CD14-positive monocyte (primary cell): ENCODE data around the gene HOXA7. TPM values are rescaled to one million over a fixed set of nuclear protein-coding genes. Genes with fewer than 3 reads are reported as not detected.
A peak's percentile ranks its signal among the peaks of the same experiment; 100 is the strongest.

Source experiments
- DNase-seq, 3 donors: peaks; one replicate each; pipeline ENCODE4 v3.0.0-alpha.2; 2011 to 2022
- H2AFZ ChIP-seq: 2 replicates; pipeline ENCODE4 v1.6.0; 2012; ENCODE audit warnings: mild to moderate bottlenecking, low read depth, low read length, inconsistent platforms; ENCODE audit not compliant: insufficient read depth, poor library complexity, severe bottlenecking
- H3K27ac ChIP-seq, 2 donors: 1 replicate in 1 of 2; 2 replicates in 1 of 2; pipeline ENCODE4 v1.5.1; 2012 to 2013; ENCODE audit warnings: low read length in 2 of 2, control low read depth in 1 of 2, inconsistent platforms in 1 of 2, low read depth in 1 of 2, mild to moderate bottlenecking in 1 of 2
- H3K27me3 ChIP-seq, 2 donors: one replicate each; pipeline versions ENCODE4 v1.6.0 to v1.6.1; 2011 to 2013; ENCODE audit warnings: low read length in 2 of 2; ENCODE audit not compliant: control insufficient read depth in 2 of 2, insufficient read depth in 2 of 2
- H3K36me3 ChIP-seq, 2 donors: replicated peaks in 1 of 2; 1 replicate in 1 of 2; 2 replicates in 1 of 2; pipeline versions ENCODE4 v1.5.1 to v1.6.1; 2012 to 2013; ENCODE audit warnings: low read length in 2 of 2, control low read depth in 1 of 2, inconsistent platforms in 1 of 2, mild to moderate bottlenecking in 1 of 2; ENCODE audit not compliant: insufficient read depth in 2 of 2, control insufficient read depth in 1 of 2
- H3K4me1 ChIP-seq, 2 donors: 1 replicate in 1 of 2; 2 replicates in 1 of 2; pipeline versions ENCODE4 v1.5.1 to v1.6.1; 2012 to 2013; ENCODE audit warnings: low read length in 2 of 2, control low read depth in 1 of 2, inconsistent platforms in 1 of 2, mild to moderate bottlenecking in 1 of 2, moderate library complexity in 1 of 2; ENCODE audit not compliant: insufficient read depth in 2 of 2, control insufficient read depth in 1 of 2
- H3K4me2 ChIP-seq: replicated peaks from 2 replicates; pipeline ENCODE3; 2012; ENCODE audit warnings: low read length, moderate library complexity, mild to moderate bottlenecking; ENCODE audit not compliant: poor library complexity, severe bottlenecking; ENCODE audit errors: extremely low read depth
- H3K4me3 ChIP-seq, 3 experiments: fragments of 200-600 bp in 1 of 3; sonication (generic) in 1 of 3; replicated peaks in 1 of 3; 1 replicate in 2 of 3; 2 replicates in 1 of 3; pipeline ENCODE4 v1.5.1; 2011 to 2013; ENCODE audit warnings: low read length in 3 of 3, mild to moderate bottlenecking in 3 of 3, control low read depth in 2 of 3, low read depth in 2 of 3, inconsistent platforms in 1 of 3, moderate library complexity in 1 of 3
- H3K79me2 ChIP-seq: 2 replicates; pipeline ENCODE4 v1.6.0; 2012; ENCODE audit warnings: mild to moderate bottlenecking, control low read depth, inconsistent platforms, low read length, moderate library complexity; ENCODE audit not compliant: insufficient read depth
- H3K9ac ChIP-seq: 2 replicates; pipeline ENCODE4 v1.6.0; 2017; ENCODE audit warnings: low read length, mild to moderate bottlenecking; ENCODE audit not compliant: insufficient read depth, poor library complexity, severe bottlenecking
- H3K9me3 ChIP-seq, 2 donors: replicated peaks in 1 of 2; 1 replicate in 1 of 2; 2 replicates in 1 of 2; pipeline versions ENCODE4 v1.5.1 to v1.6.1; 2012 to 2013; ENCODE audit warnings: low read length in 2 of 2, control low read depth in 1 of 2; ENCODE audit not compliant: control insufficient read depth in 1 of 2, insufficient read depth in 1 of 2
- H4K20me1 ChIP-seq: 2 replicates; pipeline ENCODE4 v1.6.0; 2012; ENCODE audit warnings: mild to moderate bottlenecking, low read length, control low read depth, moderate library complexity; ENCODE audit not compliant: insufficient read depth
- H3K27ac Mint-ChIP-seq, 7 donors: one replicate each; pipeline ENCODE4 v1.8.0; 2020; ENCODE audit warnings: mild to moderate bottlenecking in 7 of 7, mixed read lengths in 7 of 7, moderate library complexity in 6 of 7, inconsistent platforms in 2 of 7
- H3K27me3 Mint-ChIP-seq, 3 donors: one replicate each; pipeline ENCODE4 v1.8.0; 2021 to 2022; ENCODE audit warnings: low read depth in 3 of 3, mild to moderate bottlenecking in 3 of 3, mixed read lengths in 3 of 3, moderate library complexity in 3 of 3, inconsistent platforms in 1 of 3
- H3K36me3 Mint-ChIP-seq, 2 donors: one replicate each; pipeline ENCODE4 v1.8.0; 2020; ENCODE audit warnings: mixed read lengths in 2 of 2, inconsistent platforms in 1 of 2, mild to moderate bottlenecking in 1 of 2
- H3K4me1 Mint-ChIP-seq: one replicate; pipeline ENCODE4 v1.8.0; 2020; ENCODE audit warnings: mild to moderate bottlenecking, mixed read lengths
- H3K4me3 Mint-ChIP-seq, 2 donors: one replicate each; pipeline ENCODE4 v1.8.0; 2020; ENCODE audit warnings: mild to moderate bottlenecking in 2 of 2, mixed read lengths in 2 of 2, moderate library complexity in 1 of 2
- H3K9me3 Mint-ChIP-seq, 7 donors: one replicate each; pipeline ENCODE4 v1.8.0; 2020 to 2022; ENCODE audit warnings: mixed read lengths in 7 of 7, mild to moderate bottlenecking in 6 of 7, moderate library complexity in 6 of 7, inconsistent platforms in 2 of 7
- WGBS: methylation state at CpG from one replicate; pipeline ENCODE4 v1.1.5; 2013; ENCODE audit warnings: missing lambda C conversion rate; ENCODE audit not compliant: insufficient coverage; 5-methylcytosine and 5-hydroxymethylcytosine counted together
- intact Hi-C, 2 donors: fragments of 100-400 bp; cut with micrococcal nuclease; formaldehyde crosslinking; loops; one replicate each; pipeline versions ENCODE4 v1.15.0 to v1.15.1; 2023
- polyA plus RNA-seq, 3 donors: library from polyadenylated mRNA; depleted of rRNA in 1 of 3; unstranded in 2 of 3; stranded (reverse) in 1 of 3; fragments of 300-500 nt in 2 of 3; fragments of >200 nt in 1 of 3; fragmentation: Illumina TruSeq in 2 of 3; gene quantifications; 1 replicate in 2 of 3; 2 replicates in 1 of 3; pipeline ENCODE4 v1.2.3, GENCODE V29; 2012 to 2021
- TF ChIP-seq, protein P1 (sequence below): fragments of 200-600 bp; IDR thresholded peaks from one replicate; pipeline ENCODE4 v1.8.0; 2022; ENCODE audit warnings: antibody characterized with exemption, mild to moderate bottlenecking

Gene HOXA7
- polyA plus RNA-seq, 3 donors: not detected

DNA sequence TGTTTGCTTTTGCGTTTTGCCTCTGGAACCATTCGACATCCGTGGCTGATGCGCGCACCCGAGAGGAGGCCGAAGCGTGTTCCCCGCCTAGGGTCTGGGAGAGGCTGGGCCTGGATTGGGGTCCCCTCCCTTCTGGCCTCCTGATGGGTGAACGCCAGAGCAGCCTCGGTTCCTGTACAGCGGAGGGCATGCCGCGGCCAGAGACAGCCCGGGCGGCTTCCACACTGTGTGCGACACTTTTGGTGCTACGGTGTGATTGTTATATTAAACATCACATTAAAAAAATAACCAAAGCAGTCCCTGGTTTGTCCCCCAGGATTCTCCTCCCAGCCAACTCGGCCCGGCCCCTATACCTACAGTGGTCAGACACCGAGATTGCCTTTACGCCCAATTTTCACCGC lies 3.7 kb upstream of the HOXA7 start:
- no peak for DNase-seq
- H3K9me3 Mint-ChIP-seq: peaks cover 0 to 48% (median 21%) of the 10 kb centered on the region in 7 donors
- H2AFZ ChIP-seq: peak overlapping the region; percentile 90
- under 1% methylated on average over 15 of the region's 23 CpGs for WGBS
- intact Hi-C loops: loop anchor here (5.0 to 10.0 kb wide), 4 partner anchors 305 to 793 kb away; no protein-coding TSS in a partner anchor
- peaks cover 8 to 31% of the 10 kb centered on the region in 2 donors for H3K36me3 Mint-ChIP-seq
- H3K27me3 ChIP-seq: peaks cover 65 to 92% of the 10 kb centered on the region in 2 donors
- peaks cover 67% of the 10 kb centered on the region for H3K4me1 Mint-ChIP-seq
- peaks cover 85 to 93% (median 86%) of the 10 kb centered on the region in 3 donors for H3K27me3 Mint-ChIP-seq
- no peak overlapping the region for H3K27ac Mint-ChIP-seq
- no peaks in the 10 kb centered on the region for H3K36me3 ChIP-seq
- H4K20me1 ChIP-seq: no peaks in the 10 kb centered on the region
- H3K4me3 Mint-ChIP-seq: peak overlapping the region; percentile 64 to 86
- H3K4me3 ChIP-seq: peak overlapping the region; percentile 53 to 94 (median 79)
- peaks cover 0 to 45% of the 10 kb centered on the region in 2 donors for H3K9me3 ChIP-seq
- H3K27ac ChIP-seq: no peak overlapping the region
- peaks cover 7% of the 10 kb centered on the region for H3K79me2 ChIP-seq
- TF ChIP-seq, protein P1, sequence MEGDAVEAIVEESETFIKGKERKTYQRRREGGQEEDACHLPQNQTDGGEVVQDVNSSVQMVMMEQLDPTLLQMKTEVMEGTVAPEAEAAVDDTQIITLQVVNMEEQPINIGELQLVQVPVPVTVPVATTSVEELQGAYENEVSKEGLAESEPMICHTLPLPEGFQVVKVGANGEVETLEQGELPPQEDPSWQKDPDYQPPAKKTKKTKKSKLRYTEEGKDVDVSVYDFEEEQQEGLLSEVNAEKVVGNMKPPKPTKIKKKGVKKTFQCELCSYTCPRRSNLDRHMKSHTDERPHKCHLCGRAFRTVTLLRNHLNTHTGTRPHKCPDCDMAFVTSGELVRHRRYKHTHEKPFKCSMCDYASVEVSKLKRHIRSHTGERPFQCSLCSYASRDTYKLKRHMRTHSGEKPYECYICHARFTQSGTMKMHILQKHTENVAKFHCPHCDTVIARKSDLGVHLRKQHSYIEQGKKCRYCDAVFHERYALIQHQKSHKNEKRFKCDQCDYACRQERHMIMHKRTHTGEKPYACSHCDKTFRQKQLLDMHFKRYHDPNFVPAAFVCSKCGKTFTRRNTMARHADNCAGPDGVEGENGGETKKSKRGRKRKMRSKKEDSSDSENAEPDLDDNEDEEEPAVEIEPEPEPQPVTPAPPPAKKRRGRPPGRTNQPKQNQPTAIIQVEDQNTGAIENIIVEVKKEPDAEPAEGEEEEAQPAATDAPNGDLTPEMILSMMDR: no peak
- peak overlapping the region; percentile 92 for H3K4me2 ChIP-seq
- H3K9ac ChIP-seq: peak overlapping the region; percentile 4
- H3K4me1 ChIP-seq: peaks cover 60 to 77% of the 10 kb centered on the region in 2 donors

DNA sequence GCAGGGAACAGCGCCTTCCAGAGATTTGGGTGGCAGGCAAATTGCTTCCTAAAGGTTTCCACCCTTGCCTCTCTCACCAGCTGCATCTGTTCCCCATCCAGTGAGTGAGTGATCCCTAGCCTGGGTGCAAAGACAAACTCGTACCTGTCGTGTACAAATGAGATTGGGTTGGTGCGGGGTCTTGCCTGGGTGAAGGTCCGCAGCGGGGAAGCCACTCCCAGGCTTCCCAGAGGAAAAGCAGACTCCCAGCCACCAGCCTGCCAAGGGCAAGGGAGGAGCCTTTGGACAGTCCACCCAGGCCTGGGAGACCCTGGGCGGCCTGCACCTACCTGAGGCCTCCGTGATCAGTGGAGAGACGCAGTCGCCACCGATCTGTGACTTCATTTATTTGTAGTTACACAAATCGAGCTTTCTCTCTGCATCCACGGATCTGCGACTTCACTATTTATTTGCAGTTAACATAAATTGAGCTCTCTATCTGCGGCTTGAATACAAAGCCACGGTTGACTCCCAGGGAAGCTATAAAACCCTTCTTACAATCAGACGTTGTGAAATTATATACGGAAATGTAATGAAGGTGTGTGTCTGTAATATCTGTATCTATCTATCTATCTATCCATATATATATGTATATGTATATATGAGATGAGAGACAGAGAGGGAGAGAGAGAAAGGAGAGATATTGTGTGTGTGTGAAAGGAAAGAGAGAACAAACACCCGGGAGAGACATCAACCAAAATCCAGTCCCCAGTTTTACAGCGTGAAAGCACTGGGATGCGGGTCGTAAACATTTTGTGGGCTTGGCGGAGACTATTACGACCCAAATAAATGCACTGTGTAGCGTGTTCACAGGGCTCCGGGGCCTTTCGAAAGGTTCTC lies 3.0 kb upstream of the HOXA7 start:
- no peak overlapping the region for H3K27ac ChIP-seq
- peaks cover 60 to 76% of the 10 kb centered on the region in 2 donors for H3K4me1 ChIP-seq
- peaks cover 72 to 92% of the 10 kb centered on the region in 2 donors for H3K27me3 ChIP-seq
- H3K4me2 ChIP-seq: peak overlapping the region; percentile 92
- intact Hi-C loops: loop anchor here (5.0 to 10.0 kb wide), 6 partner anchors 62 to 1297 kb away; partner anchors contain the start of gene HOXA1 (in 1 of the 2)
- H3K9me3 Mint-ChIP-seq: peaks cover 0 to 55% (median 22%) of the 10 kb centered on the region in 7 donors
- 14% methylated on average over 18 of the region's 27 CpGs for WGBS
- peaks cover 88 to 93% (median 88%) of the 10 kb centered on the region in 3 donors for H3K27me3 Mint-ChIP-seq
- H3K4me3 Mint-ChIP-seq: peak overlapping the region; percentile 64 to 86
- no peak for DNase-seq
- H2AFZ ChIP-seq: peak overlapping the region; percentile 90
- H3K36me3 Mint-ChIP-seq: peaks cover 10 to 33% of the 10 kb centered on the region in 2 donors
- peak overlapping the region in 1 of 3 experiments; percentile 94 for H3K4me3 ChIP-seq
- peaks cover 0 to 51% of the 10 kb centered on the region in 2 donors for H3K9me3 ChIP-seq
- peaks cover 69% of the 10 kb centered on the region for H3K4me1 Mint-ChIP-seq
- no peaks in the 10 kb centered on the region for H3K36me3 ChIP-seq
- H3K79me2 ChIP-seq: peaks cover 4% of the 10 kb centered on the region
- H4K20me1 ChIP-seq: no peaks in the 10 kb centered on the region
- H3K9ac ChIP-seq: no peak overlapping the region
- TF ChIP-seq, protein P1: no peak
- no peak overlapping the region for H3K27ac Mint-ChIP-seq
